ENCODE data around the gene TMEM154.

GRCh38 chr4:152620218-152620617, 59.6 kb downstream of the TMEM154 start:
- TF ChIP-seq CTCF (conservative IDR thresholded peaks at IDR 0.05; ENCODE audit: low read depth, low read length) (no peak), EZH2 (IDR thresholded peaks at IDR 0.05; ENCODE audit: borderline replicate concordance, low read depth, low read length, poor library complexity, severe bottlenecking) (no peak)

Measured in A673 (cell line).